Measurements from ENCODE around the gene ASZ1.

The ASZ1 gene

GRCh38 chr7:117362294-117362888 lies 64.9 kb downstream of the ASZ1 start:
- H3K4me2 ChIP-seq (ENCODE audit: low read length): no peak overlapping the region
- H3K27me3 ChIP-seq (ENCODE audit: low read depth, low read length): no peaks in the 10 kb centered on the region
- no peaks in the 10 kb centered on the region for H3K36me3 ChIP-seq (replicated peaks; ENCODE audit: low read depth, low read length)
- H4K20me1 ChIP-seq (ENCODE audit: insufficient read depth, low read length): no peaks in the 10 kb centered on the region
- H3K9ac ChIP-seq (ENCODE audit: low read length): no peak overlapping the region
- H3K9me3 ChIP-seq (ENCODE audit: insufficient read depth, low read length): no peaks in the 10 kb centered on the region
- H3K4me3 ChIP-seq (ENCODE audit: low read length): no peak overlapping the region
- peaks cover 12% of the 10 kb centered on the region for H3K4me1 ChIP-seq (ENCODE audit: low read length)
- no peak overlapping the region for H3K27ac ChIP-seq (ENCODE audit: low read length)
- H2AFZ ChIP-seq (ENCODE audit: low read depth, low read length): no peak overlapping the region
- TF ChIP-seq EZH2phosphoT487 (IDR thresholded peaks at IDR 0.05; ENCODE audit: low read depth) (no peak), CTCF (IDR thresholded peaks at IDR 0.05; ENCODE audit: low read depth, low read length) (no peak)
- H3K79me2 ChIP-seq (ENCODE audit: low read length): no peaks in the 10 kb centered on the region

- no peak for TF ChIP-seq CTCF (IDR thresholded peaks at IDR 0.05; ENCODE audit: low read depth, low read length)
- TF ChIP-seq EZH2phosphoT487 (IDR thresholded peaks at IDR 0.05; ENCODE audit: low read depth): no peak
- Histone ChIP-seq H3K36me3 (replicated peaks; ENCODE audit: low read depth, low read length) (no peaks in the 10 kb centered on the region), H3K79me2 (ENCODE audit: low read length) (no peaks in the 10 kb centered on the region), H4K20me1 (ENCODE audit: insufficient read depth, low read length) (no peaks in the 10 kb centered on the region), H3K4me3 (ENCODE audit: low read length) (no peak overlapping the region), H3K9ac (ENCODE audit: low read length) (no peak overlapping the region), H3K4me2 (ENCODE audit: low read length) (no peak overlapping the region), H2AFZ (ENCODE audit: low read depth, low read length) (no peak overlapping the region), H3K4me1 (ENCODE audit: low read length) (peaks cover 3% of the 10 kb centered on the region; the same call in 1 of the 2 replicates), H3K27ac (ENCODE audit: low read length) (no peak overlapping the region), H3K9me3 (ENCODE audit: insufficient read depth, low read length) (no peaks in the 10 kb centered on the region), H3K27me3 (ENCODE audit: low read depth, low read length) (no peaks in the 10 kb centered on the region)
Observed at GRCh38 chr7:117350027-117350426, 77.3 kb downstream of the ASZ1 start.

GRCh38 chr7:117349570-117349969 lies 77.7 kb downstream of the ASZ1 start:
- TF ChIP-seq EZH2phosphoT487 (IDR thresholded peaks at IDR 0.05; ENCODE audit: low read depth): no peak
- TF ChIP-seq CTCF (IDR thresholded peaks at IDR 0.05; ENCODE audit: low read depth, low read length): no peak
- Histone ChIP-seq H3K4me2 (ENCODE audit: low read length) (no peak overlapping the region), H3K27ac (ENCODE audit: low read length) (no peak overlapping the region), H3K79me2 (ENCODE audit: low read length) (no peaks in the 10 kb centered on the region), H3K9me3 (ENCODE audit: insufficient read depth, low read length) (no peaks in the 10 kb centered on the region), H3K36me3 (replicated peaks; ENCODE audit: low read depth, low read length) (no peaks in the 10 kb centered on the region), H3K27me3 (ENCODE audit: low read depth, low read length) (no peaks in the 10 kb centered on the region), H3K9ac (ENCODE audit: low read length) (no peak overlapping the region), H2AFZ (ENCODE audit: low read depth, low read length) (no peak overlapping the region), H3K4me3 (ENCODE audit: low read length) (no peak overlapping the region), H3K4me1 (ENCODE audit: low read length) (peaks cover 3% of the 10 kb centered on the region; the same call in 1 of the 2 replicates), H4K20me1 (ENCODE audit: insufficient read depth, low read length) (no peaks in the 10 kb centered on the region)

GRCh38 chr7:117347962-117348672 lies 79.2 kb downstream of the ASZ1 start:
- no peak overlapping the region for H3K27ac ChIP-seq (ENCODE audit: low read length)
- H3K4me3 ChIP-seq (ENCODE audit: low read length): no peak overlapping the region
- H3K4me2 ChIP-seq (ENCODE audit: low read length): no peak overlapping the region
- no peaks in the 10 kb centered on the region for H3K79me2 ChIP-seq (ENCODE audit: low read length)
- no peaks in the 10 kb centered on the region for H3K27me3 ChIP-seq (ENCODE audit: low read depth, low read length)
- no peaks in the 10 kb centered on the region for H3K36me3 ChIP-seq (replicated peaks; ENCODE audit: low read depth, low read length)
- H2AFZ ChIP-seq (ENCODE audit: low read depth, low read length): no peak overlapping the region
- no peak overlapping the region for H3K9ac ChIP-seq (ENCODE audit: low read length)
- no peaks in the 10 kb centered on the region for H4K20me1 ChIP-seq (ENCODE audit: insufficient read depth, low read length)
- TF ChIP-seq EZH2phosphoT487 (IDR thresholded peaks at IDR 0.05; ENCODE audit: low read depth): no peak
- TF ChIP-seq CTCF (IDR thresholded peaks at IDR 0.05; ENCODE audit: low read depth, low read length): no peak
- peaks cover 3% of the 10 kb centered on the region; the same call in 1 of the 2 replicates for H3K4me1 ChIP-seq (ENCODE audit: low read length)
- H3K9me3 ChIP-seq (ENCODE audit: insufficient read depth, low read length): no peaks in the 10 kb centered on the region

Measured in OCI-LY3 (cell line).